CD4-positive, alpha-beta T cell treated with Interleukin-15 for 1 hour (primary cell): ENCODE results near the gene YTHDF1.

ENCODE experiments used
- DNase-seq: peaks from one replicate; pipeline ENCODE4 v3.0.0-alpha.2; 2020

YTHDF1 gene

GRCh38 chr20:63167918-63168520, 47.9 kb downstream of the YTHDF1 start:
- no peak for DNase-seq

GRCh38 chr20:63167026-63167917, 48.7 kb downstream of the YTHDF1 start:
- no peak for DNase-seq

GRCh38 chr20:63166193-63167020, 49.5 kb downstream of the YTHDF1 start:
- DNase-seq = no peak

- DNase-seq = no peak
Measured at GRCh38 chr20:63165356-63166192, 50.4 kb downstream of the YTHDF1 start.

- no peak for DNase-seq
Measured at GRCh38 chr20:63164484-63165355, 51.2 kb downstream of the YTHDF1 start.

GRCh38 chr20:63163596-63164483, 52.1 kb downstream of the YTHDF1 start:
- DNase-seq = no peak

GRCh38 chr20:63163171-63163570, 52.8 kb downstream of the YTHDF1 start:
- no peak for DNase-seq

GRCh38 chr20:63162206-63162795, 53.6 kb downstream of the YTHDF1 start:
- peak; percentile 6 for DNase-seq

GRCh38 chr20:63161176-63161651, 54.7 kb downstream of the YTHDF1 start:
- peak; percentile 9 for DNase-seq

- peak; percentile 5 for DNase-seq
Measured at GRCh38 chr20:63160641-63161175, 55.2 kb downstream of the YTHDF1 start.

- DNase-seq = peak; percentile 13
Measured at GRCh38 chr20:63159826-63160640, 55.9 kb downstream of the YTHDF1 start.

GRCh38 chr20:63159251-63159650, 56.7 kb downstream of the YTHDF1 start:
- peak; percentile 5 for DNase-seq

- DNase-seq = peak; percentile 6
Measured at GRCh38 chr20:63158845-63159244, 57.1 kb downstream of the YTHDF1 start.

GRCh38 chr20:63158352-63158751, 57.6 kb downstream of the YTHDF1 start:
- DNase-seq = no peak

- peak; percentile 10 for DNase-seq
Measured at GRCh38 chr20:63157431-63157830, 58.5 kb downstream of the YTHDF1 start.

GRCh38 chr20:63156221-63156671, 59.7 kb downstream of the YTHDF1 start:
- DNase-seq = no peak

GRCh38 chr20:63155266-63156165, 60.4 kb downstream of the YTHDF1 start:
- DNase-seq = no peak
